ENCODE measurements around the gene SYNM. TPM values are rescaled to one million over a fixed set of nuclear protein-coding genes. Genes with fewer than 3 reads are reported as not detected.
"Not testable (repeated sequence)": the region's sequence is repeated elsewhere in the genome, so short reads cannot be mapped to it uniquely, and the experiment has no call there.

SYNM gene, protein sequence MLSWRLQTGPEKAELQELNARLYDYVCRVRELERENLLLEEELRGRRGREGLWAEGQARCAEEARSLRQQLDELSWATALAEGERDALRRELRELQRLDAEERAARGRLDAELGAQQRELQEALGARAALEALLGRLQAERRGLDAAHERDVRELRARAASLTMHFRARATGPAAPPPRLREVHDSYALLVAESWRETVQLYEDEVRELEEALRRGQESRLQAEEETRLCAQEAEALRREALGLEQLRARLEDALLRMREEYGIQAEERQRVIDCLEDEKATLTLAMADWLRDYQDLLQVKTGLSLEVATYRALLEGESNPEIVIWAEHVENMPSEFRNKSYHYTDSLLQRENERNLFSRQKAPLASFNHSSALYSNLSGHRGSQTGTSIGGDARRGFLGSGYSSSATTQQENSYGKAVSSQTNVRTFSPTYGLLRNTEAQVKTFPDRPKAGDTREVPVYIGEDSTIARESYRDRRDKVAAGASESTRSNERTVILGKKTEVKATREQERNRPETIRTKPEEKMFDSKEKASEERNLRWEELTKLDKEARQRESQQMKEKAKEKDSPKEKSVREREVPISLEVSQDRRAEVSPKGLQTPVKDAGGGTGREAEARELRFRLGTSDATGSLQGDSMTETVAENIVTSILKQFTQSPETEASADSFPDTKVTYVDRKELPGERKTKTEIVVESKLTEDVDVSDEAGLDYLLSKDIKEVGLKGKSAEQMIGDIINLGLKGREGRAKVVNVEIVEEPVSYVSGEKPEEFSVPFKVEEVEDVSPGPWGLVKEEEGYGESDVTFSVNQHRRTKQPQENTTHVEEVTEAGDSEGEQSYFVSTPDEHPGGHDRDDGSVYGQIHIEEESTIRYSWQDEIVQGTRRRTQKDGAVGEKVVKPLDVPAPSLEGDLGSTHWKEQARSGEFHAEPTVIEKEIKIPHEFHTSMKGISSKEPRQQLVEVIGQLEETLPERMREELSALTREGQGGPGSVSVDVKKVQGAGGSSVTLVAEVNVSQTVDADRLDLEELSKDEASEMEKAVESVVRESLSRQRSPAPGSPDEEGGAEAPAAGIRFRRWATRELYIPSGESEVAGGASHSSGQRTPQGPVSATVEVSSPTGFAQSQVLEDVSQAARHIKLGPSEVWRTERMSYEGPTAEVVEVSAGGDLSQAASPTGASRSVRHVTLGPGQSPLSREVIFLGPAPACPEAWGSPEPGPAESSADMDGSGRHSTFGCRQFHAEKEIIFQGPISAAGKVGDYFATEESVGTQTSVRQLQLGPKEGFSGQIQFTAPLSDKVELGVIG (N-terminal part only)
- 3.8 TPM for total RNA-seq

GRCh38 chr15:99104788-99105513 is at the start of gene SYNM:
Gene SYNM, plus strand, starts transcription at chr15:99105080. Its CDS starts 120 bp downstream, at chr15:99105200.
- ATAC-seq (peak; percentile 92), DNase-seq (ENCODE audit: low spot score) (peak; percentile 80)

GRCh38 chr15:99055555-99056134 is 49.2 kb upstream of the SYNM start:
- ATAC-seq (no peak), DNase-seq (ENCODE audit: low spot score) (no peak)

DNA sequence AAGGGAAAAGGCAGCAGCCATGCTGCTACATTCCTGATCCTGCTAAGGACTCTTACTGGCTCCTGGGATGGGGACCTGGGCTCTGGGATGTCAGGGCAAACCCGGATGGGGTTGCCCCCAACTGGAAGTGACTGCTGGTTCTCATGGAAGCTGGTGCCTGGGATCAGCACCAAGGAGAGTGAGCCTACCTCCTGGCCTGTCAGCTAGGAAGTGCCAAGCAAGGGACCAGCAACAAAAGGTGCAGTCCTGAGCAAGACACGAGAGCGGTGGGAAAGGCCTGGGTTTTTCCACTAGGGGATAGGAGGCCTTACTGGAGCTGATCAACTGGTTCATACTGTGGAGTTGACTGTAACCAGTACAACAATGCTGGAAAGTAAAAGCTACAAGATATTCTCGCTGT is 47.9 kb upstream of the SYNM start:
- no peak for DNase-seq (ENCODE audit: low spot score)
- no peak for ATAC-seq

DNA sequence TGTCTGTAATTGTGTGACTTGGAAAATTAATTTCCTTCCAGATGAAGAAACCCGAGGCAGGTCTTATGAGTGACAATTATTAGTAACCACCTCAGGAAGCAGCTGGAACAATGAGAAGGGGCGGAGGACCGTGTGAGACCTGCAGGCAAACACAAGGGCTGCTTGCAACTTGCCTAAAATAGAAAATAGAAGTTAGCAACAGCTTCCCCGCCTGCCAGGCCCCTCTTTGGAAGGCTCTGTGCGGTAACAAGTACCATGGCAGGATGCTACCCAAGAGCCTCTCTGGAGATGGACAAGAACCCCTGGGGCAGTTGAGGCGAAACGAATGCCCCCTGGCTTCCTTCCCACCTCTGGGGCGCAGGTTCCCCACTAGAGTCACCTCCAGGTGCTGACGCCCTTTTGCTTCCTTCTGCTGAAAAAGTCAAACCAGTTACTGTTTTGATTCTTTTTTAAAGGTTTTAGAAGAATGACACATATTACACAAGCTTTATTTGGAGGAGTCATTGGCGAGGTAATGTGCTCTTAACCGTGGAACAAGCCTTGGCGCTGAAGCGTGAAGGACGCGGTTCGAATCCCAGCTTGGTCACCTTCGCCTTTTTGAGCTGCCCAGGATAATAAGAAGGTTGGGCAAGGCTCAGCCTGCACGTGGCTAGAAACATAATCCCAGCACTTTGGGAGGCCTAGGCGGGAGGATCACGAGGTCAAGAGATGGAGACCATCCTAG is 47.0 kb upstream of the SYNM start:
- DNase-seq (ENCODE audit: low spot score) (no peak), ATAC-seq (no peak)

DNA sequence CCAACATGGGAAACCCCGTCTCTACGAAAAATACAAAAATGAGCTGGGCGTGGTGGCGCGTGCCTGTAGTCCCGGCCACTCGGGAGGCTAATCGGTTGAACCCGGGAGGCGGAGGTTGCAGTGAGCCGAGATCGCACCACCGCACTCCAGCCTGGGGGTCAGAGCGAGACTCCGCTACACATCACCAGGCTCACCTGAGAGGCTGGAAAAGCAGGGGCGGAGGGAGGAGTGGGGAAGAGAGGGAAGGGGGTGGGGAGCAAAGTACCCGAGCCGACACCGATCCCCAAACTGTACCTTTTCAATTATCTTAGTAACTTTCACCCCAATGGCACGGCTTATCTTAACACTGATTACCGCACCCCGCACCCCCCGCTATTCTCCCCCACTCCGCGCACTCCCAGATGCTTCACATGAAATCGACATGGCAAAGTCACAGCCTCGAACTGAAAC is 46.4 kb upstream of the SYNM start:
- DNase-seq (ENCODE audit: low spot score): no peak

DNA sequence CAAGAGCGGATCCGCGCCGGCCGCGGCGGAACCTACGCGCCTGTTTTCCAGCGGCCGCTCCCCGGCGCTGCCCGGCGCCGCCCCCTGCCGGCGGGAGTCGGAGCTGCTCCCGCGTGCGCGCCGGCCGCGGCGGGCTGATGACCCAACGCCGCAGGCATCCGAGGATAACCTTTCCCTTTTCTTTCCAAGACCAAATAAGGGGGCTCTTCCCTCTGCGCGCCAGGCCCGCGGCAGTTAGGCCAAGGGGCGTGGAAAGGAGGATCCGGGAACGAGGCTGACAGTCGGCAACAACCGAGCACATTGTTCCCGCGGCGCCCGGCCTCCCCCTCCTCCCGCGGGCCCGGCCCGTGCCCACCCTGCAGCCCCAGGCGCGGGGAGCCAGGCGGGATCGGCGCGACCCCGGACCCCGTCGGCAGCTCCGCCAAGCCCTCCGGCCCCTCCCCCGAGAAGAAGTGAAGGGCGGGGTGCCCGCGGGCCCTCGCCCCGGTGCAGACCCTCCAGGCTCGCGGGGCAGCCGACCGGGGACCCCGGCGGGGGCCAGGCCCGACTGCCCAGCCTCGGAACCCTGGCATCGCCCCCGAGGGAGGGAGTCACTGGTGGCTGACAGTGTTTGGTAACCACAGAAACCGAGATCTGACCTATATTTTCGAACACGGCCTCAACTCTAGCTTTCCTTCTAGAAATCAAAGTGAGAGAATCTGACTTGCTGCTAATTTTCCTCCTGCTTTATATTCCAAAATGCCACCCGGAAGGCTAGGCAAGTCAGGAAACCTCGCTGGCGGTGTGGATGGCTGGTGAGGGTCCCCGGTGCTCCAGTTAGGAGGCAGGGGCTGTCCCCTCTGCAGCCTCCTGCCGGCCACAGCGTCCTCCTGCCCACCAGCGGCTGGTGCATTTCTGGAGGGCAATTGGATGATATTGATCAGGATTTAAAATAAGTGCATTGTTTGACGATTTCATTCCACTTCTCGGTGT is 45.6 kb upstream of the SYNM start:
- ATAC-seq: peak; percentile 97
- DNase-seq (ENCODE audit: low spot score): peak; percentile 59

More for the DNA sequence above, 46.4 kb upstream of the SYNM start:
- ATAC-seq: peak; percentile 14

GRCh38 chr15:99060186-99060585 is 44.7 kb upstream of the SYNM start:
- DNase-seq (ENCODE audit: low spot score): not testable (repeated sequence)

DNA sequence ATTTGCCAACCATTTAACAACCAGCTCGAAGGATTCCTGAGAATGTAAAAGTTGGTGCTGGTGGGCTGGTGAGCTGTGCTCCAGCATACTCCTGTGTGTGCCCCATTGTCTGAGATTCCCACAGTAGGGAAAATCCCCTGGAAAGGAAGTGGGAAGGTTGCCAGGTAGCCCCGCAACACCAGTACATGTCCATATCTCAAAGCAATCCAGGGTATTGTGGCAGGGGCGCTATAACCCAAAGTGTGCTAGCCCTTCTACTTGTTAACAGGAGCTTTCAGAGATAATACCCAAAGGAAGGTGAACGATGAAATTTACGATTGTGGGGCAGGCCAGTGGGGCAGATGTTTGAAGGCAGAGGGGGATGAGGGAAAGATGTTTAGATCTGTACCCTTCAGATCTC is 42.7 kb upstream of the SYNM start:
- peak; percentile 21 for DNase-seq (ENCODE audit: low spot score)
- no peak for ATAC-seq

More at GRCh38 chr15:99060186-99060585, 44.7 kb upstream of the SYNM start:
- ATAC-seq: not testable (repeated sequence)

- no peak for ATAC-seq
- DNase-seq (ENCODE audit: low spot score): peak; percentile 38
Observed at GRCh38 chr15:99068186-99068585, 36.7 kb upstream of the SYNM start.

DNA sequence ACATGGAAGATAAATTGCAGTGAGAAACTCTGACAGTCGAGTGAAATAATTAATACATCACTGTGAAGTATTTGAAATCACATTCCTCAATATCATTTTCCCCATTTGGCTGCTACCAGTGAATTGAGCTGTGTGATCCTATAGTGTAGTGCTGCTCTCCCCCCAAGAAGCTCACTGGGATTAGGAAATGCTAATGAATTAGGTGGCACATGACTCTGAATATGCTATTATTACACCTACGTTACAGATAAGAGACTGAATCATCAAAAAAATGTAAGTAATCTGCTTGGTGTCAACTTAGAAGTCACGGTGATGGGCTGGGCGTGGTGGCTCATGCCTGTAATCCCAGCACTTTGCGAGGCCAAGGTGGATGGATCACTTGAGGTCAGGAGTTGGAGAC is 34.7 kb upstream of the SYNM start:
- ATAC-seq (no peak), DNase-seq (ENCODE audit: low spot score) (no peak)

DNA sequence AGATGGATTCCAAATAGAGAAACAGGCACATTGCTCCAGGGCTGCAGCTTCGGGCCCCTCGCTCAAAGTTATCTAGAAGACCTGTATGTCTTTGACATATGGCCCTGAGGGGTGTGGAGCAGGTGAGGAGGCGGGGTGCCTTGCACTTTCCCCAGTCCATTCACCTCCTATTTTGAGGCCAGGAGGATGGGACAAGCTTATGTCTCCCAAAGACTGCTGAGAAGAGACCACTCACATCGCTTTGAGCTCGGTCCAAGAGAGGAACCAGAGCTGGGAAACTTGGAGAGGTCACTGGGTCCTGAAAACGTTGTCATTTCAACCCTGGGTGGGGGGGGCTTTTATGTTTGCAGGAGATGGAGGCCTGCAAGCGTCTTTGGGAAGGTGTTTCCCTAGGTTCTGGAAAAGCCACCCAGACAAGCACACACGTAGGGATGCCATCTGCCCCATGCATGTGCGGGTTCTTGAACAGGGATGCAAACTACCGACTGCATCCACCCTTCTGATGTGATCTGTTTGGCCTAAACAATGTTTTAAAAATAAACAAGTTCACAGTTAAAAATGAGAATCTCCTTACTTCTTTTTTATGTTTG is 33.7 kb upstream of the SYNM start:
- ATAC-seq (no peak), DNase-seq (ENCODE audit: low spot score) (no peak)

GRCh38 chr15:99073008-99073717 is 31.7 kb upstream of the SYNM start:
- ATAC-seq: no peak
- no peak for DNase-seq (ENCODE audit: low spot score)

- ATAC-seq (no peak), DNase-seq (ENCODE audit: low spot score) (no peak)
Observed at GRCh38 chr15:99074446-99074845, 30.4 kb upstream of the SYNM start.

- DNase-seq (ENCODE audit: low spot score); ATAC-seq: not testable (repeated sequence)
Observed at GRCh38 chr15:99075059-99075652, 29.7 kb upstream of the SYNM start.

GRCh38 chr15:99076109-99076508 is 28.8 kb upstream of the SYNM start:
- ATAC-seq (no peak), DNase-seq (ENCODE audit: low spot score) (no peak)

GRCh38 chr15:99076555-99077308 is 28.1 kb upstream of the SYNM start:
- peak; percentile 99 for ATAC-seq
- peak; percentile 53 for DNase-seq (ENCODE audit: low spot score)

All from left lobe of liver (tissue), 2 donors.